Stimulated activated CD8-positive, alpha-beta memory T cell treated with anti-CD3 and anti-CD28 coated beads, Interleukin-4, amount 100 ng/mL, for 1 hour (primary cell): ENCODE measurements around the gene ZCCHC14.
"Not testable (repeated sequence)": the region's sequence is repeated elsewhere in the genome, so short reads cannot be mapped to it uniquely, and the experiment has no call there.

Experiments
- DNase-seq, 2 donors: peaks; one replicate each; pipeline ENCODE4 v3.0.0-alpha.2; 2020; ENCODE audit warnings: low read depth in 2 of 2, low spot score in 1 of 2

The ZCCHC14 gene

DNA sequence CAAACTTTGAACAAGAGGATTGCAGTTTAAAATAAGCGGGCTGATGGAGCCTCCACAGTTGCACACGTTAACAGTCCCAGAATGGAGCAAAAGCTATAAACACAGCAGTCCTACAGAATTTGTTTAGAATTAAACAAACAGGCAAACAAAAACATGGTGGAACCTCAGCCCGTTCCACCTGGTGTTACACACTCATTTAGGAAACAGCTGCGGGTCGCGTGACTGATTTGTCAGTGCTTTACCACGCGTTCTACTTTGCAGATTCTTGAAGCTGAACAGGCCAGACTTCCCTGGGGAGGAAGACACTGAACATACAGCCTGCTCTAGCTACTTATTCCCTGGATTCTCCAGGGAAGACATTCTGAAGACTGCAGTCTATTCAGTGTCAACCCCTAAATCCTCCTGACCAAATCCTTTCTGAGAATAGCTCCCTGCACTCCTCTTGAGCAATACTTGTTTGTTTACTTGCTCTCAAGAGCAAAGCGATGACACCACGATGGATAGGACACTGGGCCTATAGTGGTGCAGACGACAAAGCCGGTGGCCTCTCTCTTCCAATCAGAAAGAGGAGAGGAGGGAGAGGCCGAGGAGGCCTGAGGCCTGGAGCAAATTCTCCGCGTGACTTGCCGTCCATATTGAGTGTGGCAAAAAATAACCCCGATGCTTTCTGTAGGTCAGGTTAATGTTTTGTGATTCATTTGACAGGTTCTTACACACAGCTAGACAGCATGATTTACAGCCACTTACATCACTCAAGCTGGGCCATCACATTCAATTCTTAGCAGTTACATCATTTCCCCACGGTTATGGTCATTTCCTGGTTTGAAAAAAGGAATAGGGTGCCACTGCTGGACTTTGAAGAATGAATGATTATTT lies 104.6 kb downstream of the ZCCHC14 start:
- peak; percentile 60 to 73 for DNase-seq

DNA sequence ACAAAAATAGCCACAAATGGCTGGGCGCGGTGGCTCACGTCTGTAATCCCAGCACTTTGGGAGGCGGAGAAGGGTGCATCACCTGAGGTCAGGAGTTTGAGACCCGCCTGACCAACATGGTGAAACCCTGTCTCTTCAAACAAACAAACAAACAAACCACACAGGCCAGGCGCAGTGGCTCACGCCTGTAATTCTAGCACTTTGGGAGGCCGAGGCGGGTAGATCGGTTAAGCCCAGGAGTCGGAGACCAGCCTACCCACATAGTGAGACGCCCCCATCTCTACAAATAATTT lies 108.0 kb downstream of the ZCCHC14 start:
- not testable (repeated sequence) for DNase-seq

DNA sequence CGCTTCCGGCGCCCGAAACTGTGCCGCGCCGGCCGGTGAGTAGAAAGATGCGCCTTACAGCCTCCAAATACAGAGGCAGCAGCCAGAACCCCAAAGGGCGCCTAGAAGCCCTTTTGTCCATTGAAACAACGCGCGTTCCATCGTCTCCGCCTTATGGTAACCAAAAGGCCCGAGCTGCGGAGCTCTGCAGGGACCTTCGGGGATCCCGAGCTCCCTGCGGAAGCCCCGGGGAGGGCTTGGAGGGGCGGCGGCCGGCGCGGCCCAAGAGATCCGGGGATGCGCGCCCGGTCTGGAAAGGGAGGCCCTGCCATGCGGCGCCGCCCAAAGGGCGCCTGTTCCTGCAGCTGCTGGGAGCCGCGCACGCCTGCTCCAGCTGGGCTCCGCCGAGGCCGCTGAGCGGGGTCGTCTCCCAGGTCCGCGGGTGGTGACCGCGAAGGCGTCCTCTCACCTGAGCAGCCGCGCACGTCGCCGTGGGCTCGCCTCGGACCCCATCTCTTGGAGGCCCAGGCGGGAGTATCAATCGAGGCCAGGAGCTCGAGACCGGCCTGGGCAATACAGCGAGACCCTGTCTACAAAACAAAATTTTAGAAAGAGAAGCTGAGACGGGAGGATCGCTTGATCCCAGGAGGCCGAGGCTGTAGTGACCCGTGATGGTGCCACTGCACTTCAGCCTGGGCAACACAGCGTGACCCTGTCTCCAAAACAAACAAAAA lies 108.5 kb downstream of the ZCCHC14 start:
- DNase-seq = no peak

DNA sequence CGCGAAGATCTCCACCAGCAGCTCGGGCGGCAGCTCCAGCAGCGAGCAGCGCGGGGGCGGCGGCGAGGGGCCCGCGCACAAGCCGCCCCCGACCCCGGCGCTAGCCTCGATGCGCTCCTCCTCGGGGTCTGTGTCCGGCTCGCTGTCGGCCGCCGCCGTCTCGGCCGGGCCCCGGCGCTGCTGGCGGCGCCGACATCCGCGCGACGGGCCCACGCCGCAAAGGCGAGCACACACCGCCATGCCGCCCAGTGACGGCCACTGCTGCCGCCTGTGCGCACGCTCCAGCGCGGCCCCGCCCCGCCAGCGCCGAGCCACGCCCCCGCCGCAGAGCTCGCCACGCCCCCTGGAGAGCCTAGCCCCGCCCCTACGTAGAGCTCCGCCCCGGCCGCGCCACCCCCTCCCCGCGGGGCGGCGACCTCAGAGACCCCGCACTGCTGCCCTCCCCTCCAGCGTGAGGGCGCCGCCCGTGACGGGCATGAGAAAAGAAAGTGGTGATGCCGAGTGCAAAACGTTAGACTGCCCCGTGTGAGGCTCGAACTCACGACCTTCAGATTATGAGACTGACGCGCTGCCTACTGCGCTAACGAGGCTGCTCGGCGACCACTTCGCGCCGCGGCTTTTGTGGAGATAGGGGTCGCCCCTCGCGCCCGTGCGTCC lies 109.2 kb downstream of the ZCCHC14 start, which contains the start of gene FBXO31:
Gene FBXO31, minus strand, starts transcription at position 272 of the 657 bp plus-strand sequence. Its CDS starts 32 bp downstream, at position 240.
- DNase-seq = peak; percentile 76 to 83

DNA sequence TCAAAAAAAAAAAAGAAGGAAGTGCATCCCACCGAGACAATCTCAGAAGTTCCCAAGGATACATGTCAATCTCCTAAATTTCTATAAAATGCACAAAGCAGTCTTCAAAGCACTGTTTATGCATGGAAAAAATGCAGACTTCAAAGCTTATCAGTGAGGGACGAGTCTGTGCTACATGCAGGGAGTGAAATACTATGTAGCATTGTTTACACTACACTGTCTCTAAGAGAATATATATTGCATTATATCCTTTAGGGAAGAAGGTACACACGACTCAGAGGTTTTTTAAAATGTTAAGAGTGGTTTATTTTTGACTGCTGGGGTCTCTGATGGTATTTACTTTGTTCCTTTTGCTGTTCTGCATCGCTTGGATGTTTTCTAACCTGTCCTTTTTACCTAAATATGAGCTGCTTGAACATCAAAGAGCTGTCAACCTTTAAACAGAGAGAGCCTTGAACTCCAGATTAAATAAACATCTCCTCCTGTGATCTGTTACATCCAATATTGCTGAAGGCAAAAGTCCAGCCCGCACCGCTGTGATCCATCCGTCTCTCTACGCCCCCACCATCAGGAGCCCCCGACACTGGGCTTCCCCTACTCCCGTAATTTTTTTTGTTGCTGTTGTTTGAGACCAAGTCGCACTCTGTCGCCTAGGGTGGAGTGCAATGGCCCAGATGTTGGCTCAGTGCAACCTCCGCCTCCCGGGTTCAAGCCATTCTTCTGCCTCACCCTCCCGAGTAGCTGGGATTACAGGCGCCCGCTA lies 110.6 kb downstream of the ZCCHC14 start:
- no peak for DNase-seq

DNA sequence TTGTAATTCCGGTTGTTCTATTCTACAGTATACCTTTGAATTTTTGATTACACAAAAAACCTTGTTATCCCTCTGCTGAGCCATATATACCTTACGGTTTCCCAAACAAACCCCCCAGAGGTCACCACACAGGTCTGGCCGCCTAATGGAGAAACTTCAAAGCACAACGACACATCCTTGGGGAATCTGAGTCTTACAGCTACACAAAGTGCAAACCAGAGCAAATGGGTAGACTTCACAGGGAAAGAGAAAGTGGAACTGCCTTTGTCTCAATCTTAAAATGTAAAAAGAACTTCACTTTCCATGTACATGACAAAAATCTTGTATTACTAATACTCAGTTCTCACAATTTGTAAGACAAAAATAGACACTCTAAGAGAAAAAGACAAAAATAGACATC lies 111.9 kb downstream of the ZCCHC14 start:
- no peak for DNase-seq

DNA sequence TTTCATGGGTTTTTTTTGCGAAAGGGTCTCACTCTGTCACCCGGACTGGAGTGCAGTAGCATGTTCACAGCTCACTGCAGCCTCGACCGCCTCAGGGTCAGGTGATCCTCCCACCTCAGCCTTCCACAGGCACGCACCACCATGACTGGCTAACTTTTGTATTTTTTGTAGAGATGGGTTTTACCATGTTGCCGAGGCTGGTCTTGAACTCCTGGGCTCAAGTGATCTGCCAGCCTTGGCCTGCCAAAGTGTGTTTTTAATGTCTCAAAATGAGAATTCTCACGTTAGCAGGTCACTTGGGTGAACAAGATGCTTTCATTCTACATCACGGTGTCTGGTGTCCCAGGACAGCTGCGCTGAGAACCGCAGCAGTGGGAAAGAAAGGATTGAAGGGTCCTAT lies 112.4 kb downstream of the ZCCHC14 start:
- no peak for DNase-seq

DNA sequence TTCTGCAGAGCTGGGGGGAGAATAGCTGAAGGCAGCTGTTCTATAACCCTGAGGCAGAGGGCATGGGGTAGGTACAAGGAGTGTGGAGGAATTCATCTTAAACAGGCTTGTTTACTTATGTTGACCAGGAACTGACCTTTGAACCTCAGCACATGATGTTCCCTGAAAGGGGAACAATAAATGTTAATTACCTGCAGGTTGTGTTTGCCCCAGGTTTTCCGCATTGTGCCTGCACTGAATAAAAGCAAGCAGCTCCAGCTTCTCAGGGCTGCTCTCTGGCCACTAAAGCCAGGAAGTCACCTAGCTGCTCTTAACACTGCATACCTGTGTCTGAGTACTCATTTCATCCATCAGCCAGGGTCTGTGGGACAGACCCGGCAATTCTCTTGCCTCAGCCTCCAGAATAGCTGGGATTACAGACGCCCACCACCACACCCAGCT lies 113.5 kb downstream of the ZCCHC14 start:
- not testable (repeated sequence) for DNase-seq

DNA sequence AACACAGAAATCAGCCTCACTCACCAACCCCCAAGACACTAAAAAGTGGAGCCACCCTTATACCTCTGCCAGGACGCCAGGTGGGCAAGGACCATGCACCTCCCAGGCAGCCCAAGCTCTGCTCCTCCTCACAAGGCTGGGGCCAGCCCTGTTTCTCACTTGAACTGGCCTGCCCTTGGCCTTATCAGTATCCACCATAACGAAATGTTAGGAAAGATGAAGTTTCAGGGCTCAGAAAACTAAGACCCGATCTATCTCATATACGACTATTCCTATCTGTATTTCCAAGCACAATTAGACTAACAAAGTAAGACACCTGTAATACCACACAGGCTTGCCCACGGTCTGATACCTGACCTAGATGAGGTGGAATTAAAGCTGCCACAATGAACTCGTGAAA lies 116.2 kb downstream of the ZCCHC14 start:
- no peak for DNase-seq

DNA sequence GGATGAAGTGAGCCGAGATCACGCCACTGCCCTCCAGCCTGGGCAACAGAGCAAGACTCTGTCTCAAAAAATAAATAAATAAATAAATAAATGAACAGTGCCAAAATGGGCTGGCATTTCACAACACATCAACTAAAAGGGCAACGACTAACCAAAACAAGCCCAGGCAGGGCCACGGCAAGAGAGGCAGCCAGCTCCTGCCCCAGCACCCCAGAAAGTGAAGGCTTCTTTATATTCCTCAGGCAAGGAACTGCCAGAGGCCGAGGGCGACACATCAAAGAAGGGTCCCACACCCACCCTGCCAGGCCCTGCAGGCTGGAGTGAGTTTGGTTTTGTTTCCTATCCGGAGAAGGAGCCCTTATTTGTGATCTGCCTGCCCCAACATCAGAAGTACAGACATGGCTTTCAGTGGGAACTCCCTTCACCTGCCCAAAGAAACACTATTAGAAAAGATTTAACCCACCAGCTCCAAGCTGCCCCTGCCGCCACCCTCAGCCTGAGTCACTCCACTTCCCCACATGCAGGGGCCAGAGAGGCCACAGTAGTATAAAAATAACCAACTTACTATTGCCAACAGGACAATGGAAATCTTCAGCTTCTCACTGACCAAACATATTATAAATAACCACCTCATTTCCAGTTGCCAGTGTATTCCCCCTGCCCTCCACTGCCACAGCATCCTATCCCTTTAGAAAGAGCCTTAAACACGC lies 117.2 kb downstream of the ZCCHC14 start:
- DNase-seq = no peak

DNA sequence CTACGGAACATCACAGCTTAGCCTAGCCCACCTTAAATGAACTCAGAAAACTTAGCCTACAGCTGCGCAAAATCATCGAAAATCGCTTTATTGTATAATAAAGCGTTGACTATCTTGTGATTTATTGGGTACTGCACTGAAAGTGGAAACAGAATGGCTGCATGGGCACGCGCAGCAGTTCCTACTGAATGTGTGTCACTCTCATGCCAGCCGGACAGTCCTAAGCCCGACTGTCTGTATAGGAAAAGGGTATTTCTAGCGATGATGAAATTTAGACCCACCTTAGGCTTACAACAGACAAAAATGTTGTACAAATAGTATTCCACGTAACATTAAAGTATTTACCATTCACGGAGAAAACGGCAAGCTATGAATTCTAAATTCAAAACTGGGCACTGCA lies 118.5 kb downstream of the ZCCHC14 start:
- no peak for DNase-seq

DNA sequence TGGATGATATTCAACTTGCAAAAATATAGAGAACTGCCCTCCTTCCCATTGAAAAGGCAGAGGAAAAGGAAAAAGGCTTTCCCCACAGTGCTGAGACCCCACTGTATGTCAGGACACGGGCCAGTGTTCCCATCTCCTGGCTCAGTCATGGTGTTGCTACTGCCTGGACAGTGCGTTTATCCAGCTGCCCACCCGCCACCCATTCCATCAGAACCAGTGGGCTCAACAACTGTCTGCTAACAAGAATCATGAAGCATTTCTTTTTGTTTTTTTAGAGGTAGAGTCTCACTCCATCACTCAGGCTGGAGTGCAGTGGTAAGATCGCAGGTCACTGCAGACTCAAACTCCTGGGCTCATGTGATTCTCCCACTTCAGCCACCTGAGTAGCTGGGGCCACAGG lies 120.5 kb downstream of the ZCCHC14 start:
- no peak for DNase-seq

DNA sequence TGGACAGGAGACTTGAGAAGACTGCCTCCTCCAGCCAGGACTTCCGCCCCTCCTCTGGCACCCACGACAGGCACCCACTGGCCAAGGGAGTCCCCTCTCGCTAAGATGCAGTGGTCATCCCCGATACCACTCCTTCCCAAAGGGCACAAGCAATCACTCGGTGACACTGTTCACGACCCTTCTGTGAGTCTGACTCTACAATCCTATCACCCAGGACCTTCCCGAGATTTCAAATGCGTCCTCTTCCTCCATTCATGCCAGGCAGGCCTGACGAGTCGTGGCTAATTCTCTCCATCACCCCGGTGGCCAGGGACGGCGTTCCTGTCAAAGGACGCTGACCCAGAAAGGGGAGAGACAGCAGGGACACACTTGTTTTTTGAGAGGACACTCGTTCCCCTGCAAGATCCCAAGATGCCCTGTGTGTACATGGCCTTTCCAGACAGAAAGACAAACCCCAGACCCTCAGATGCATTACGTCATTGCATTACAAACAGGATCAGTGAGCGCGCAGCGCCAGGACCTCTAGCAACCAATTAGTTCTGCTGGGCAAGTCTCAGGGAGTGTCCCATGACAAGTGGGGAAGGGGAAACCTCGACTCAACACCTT lies 121.5 kb downstream of the ZCCHC14 start:
- DNase-seq = no peak

DNA sequence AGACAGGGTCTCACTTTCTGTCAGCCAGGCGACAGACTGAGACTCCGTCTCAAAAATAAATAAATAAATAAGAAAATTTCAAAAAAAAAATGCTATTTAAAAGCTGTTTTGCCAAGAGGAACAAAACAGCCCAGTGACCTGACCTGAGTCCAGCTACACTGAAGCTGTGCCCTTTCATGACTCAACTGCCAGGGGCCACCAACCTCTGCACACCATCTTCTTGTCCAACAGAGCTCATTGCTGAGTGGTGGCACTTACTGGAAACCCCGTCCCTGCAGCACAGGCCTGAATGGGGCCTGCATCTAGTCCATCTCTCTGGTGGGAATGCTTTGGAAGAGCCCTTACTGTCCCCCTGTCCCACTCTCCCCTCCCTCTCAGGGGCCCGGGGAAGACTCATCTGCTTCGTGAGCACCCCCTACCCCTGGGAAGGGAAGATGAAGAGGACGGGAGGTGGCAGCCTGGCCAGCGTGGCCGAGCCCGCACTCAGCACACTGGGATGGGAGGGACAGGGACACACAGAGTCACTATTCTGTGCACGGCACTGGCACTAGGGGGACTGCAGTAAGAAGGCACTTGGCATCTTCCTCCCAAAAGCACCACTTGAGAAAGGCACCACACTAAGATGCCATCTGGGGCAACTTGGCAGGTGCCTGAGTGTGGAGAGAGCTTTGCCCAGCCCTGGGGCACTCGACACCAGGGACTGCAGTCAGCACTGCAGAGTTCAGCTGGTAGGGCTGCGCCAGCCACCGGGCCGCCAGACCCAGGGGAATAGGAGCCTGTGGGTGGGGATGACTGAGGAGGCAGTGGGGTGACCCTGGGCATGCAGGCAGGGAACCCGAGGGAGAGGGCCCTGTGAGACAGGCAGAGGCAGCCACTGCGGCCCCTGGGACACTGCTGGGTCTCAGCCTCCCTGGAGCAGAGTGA lies 122.8 kb downstream of the ZCCHC14 start:
- no peak for DNase-seq

DNA sequence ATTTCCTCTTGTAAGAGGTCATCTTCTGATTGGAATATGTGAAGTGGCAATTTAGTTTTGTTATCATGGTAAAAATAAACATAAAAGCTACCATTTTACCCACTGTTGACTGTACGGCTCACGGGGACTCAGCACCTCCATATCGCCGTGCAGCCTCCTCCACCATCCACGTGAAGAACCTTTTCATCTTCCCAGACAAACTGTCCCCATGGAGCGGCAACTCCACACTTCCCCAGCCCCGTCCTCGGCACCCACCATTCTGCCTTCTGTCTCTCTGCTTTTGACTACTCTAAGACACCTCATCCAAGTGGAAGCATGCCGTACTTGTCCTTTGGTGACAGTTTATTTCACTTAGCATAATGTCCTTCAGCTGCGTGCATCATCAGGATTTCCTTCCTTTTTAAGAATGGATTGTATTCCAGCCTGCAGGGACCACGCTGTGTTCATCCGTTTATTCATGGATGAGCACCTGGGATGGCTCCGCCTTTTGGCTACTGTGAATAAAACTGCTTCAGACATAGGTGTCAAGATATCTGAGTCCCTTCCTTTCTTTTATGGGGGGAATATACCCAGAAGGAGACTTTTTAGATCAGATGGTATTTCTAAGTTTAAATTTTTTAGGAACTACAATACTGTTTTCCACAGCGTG lies 123.6 kb downstream of the ZCCHC14 start:
- no peak for DNase-seq

DNA sequence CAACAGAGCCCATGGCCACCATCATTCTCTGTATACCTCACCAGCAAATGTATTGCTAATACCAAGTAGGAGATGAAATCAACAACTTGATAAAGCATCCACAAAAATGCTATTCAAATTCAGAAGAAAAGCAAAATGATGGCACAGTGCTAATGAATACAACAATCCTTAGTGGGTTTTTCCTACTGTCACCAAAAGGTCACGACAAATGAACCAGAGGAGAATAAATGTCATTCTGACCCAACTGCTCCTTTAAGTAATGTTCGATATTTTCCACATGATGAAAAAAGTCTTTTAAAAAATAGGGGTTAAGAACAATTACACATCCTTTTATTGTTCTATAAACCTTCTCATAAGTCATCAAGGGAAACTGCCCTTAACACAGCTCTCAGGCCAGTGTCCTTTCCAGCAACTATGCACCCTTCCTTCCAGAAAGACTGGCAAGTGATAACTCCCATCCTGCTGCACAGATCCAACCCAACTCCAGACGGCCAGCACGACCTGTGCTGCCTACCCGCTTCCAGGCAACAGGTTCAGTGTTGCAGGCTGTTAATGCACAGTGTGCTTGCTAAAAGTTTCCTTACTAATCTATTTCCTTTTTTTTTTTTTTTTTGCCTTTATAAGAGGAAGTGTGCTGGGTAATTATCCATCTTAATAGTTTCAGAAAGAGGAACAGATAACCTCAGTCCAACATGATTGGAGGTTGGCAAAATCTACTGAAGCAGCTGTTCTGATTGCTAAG lies 124.6 kb downstream of the ZCCHC14 start:
- DNase-seq = no peak

DNA sequence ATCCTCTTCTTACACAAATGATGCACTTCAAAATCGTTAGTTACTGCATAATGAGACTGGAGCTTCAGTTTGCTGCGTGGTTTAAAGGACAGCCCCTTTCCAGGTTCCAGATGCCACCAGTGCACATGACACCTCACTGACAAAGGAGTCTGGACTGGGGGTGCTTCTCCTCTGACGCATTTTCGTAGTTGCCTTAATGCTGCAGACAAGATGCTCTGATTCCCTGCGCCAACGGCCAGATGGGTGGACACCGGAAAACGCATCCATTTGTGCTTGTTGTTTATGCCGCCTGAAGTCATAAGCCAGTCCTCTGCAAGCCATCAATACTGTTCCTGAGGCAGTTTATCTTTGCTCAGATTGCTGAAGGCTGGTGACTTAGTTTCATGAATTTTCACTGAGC lies 125.3 kb downstream of the ZCCHC14 start:
- DNase-seq = no peak

DNA sequence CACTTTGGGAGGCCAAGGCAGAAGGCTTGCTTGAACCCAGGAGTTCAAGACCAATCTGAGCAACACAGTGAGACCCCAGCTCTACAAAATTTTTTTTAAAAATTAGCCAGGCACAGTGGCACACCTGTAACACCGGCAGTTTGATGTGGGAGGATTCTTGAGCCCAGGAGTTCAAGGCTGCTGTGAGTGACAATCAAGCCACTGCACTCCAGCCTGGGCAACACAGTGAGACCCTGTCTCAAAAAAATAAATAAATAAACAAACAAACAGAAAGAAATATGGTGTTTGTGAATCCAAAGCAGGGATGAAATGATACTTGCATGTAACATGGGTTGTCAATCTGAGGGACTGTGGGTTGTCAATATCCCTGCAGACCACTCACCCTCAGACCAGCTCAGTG lies 125.9 kb downstream of the ZCCHC14 start:
- no peak for DNase-seq
